ENCODE data around the gene DAAM2.

DAAM2 gene

GRCh38 chr6:39913391-39913916, 121.3 kb downstream of the DAAM2 start:
- no peak for DNase-seq

- no peak for DNase-seq
Measured at GRCh38 chr6:39914239-39914638, 122.1 kb downstream of the DAAM2 start.

GRCh38 chr6:39915866-39916265, 123.7 kb downstream of the DAAM2 start:
- DNase-seq, result no peak

- no peak for DNase-seq
Measured at GRCh38 chr6:39917329-39917728, 125.2 kb downstream of the DAAM2 start.

- DNase-seq, result no peak
Measured at GRCh38 chr6:39917981-39918380, 125.8 kb downstream of the DAAM2 start.

- no peak for DNase-seq
Measured at GRCh38 chr6:39918831-39919230, 126.7 kb downstream of the DAAM2 start.

GRCh38 chr6:39920157-39920556, 128.0 kb downstream of the DAAM2 start:
- DNase-seq, result no peak

- DNase-seq, result no peak
Measured at GRCh38 chr6:39922821-39923220, 130.6 kb downstream of the DAAM2 start.

GRCh38 chr6:39923394-39923793, 131.2 kb downstream of the DAAM2 start:
- no peak for DNase-seq

GRCh38 chr6:39923861-39924260, 131.7 kb downstream of the DAAM2 start:
- no peak for DNase-seq

GRCh38 chr6:39924283-39924682, 132.1 kb downstream of the DAAM2 start:
- DNase-seq, result no peak

- DNase-seq, result no peak
Measured at GRCh38 chr6:39925191-39925930, 133.2 kb downstream of the DAAM2 start.

- no peak for DNase-seq
Measured at GRCh38 chr6:39925931-39926290, 133.7 kb downstream of the DAAM2 start.

GRCh38 chr6:39926668-39927067, 134.5 kb downstream of the DAAM2 start:
- DNase-seq, result no peak

- no peak for DNase-seq
Measured at GRCh38 chr6:39927159-39927558, 135.0 kb downstream of the DAAM2 start.

GRCh38 chr6:39929039-39929732, 137.0 kb downstream of the DAAM2 start:
- no peak for DNase-seq

GRCh38 chr6:39929733-39930461, 137.7 kb downstream of the DAAM2 start:
- peak; percentile 10 for DNase-seq

GRCh38 chr6:39930540-39930939, 138.4 kb downstream of the DAAM2 start:
- DNase-seq, result no peak

GRCh38 chr6:39931607-39932006, 139.4 kb downstream of the DAAM2 start:
- DNase-seq, result no peak

- no peak for DNase-seq
Measured at GRCh38 chr6:39932386-39932910, 140.3 kb downstream of the DAAM2 start.

GRCh38 chr6:39933669-39934130, 141.5 kb downstream of the DAAM2 start:
- no peak for DNase-seq

GRCh38 chr6:39934131-39934757, 142.1 kb downstream of the DAAM2 start, which contains the start of gene MOCS1:
Gene MOCS1 (minus strand): TSS chr6:39934462. CDS start chr6:39934417, 45 bp downstream.
- DNase-seq, result no peak

- no peak for DNase-seq
Measured at GRCh38 chr6:39935241-39935640, 143.1 kb downstream of the DAAM2 start.

Data from DMS153 (cell line).